ENCODE data around the gene TECPR1. TPM values are rescaled to one million over a fixed set of nuclear protein-coding genes. Genes with fewer than 3 reads are reported as not detected.

TECPR1 gene
- total and polyA plus RNA-seq, 2 of the 4 experiments (the other 2 are of a cell fraction): 11.5 to 14.7 TPM

DNA sequence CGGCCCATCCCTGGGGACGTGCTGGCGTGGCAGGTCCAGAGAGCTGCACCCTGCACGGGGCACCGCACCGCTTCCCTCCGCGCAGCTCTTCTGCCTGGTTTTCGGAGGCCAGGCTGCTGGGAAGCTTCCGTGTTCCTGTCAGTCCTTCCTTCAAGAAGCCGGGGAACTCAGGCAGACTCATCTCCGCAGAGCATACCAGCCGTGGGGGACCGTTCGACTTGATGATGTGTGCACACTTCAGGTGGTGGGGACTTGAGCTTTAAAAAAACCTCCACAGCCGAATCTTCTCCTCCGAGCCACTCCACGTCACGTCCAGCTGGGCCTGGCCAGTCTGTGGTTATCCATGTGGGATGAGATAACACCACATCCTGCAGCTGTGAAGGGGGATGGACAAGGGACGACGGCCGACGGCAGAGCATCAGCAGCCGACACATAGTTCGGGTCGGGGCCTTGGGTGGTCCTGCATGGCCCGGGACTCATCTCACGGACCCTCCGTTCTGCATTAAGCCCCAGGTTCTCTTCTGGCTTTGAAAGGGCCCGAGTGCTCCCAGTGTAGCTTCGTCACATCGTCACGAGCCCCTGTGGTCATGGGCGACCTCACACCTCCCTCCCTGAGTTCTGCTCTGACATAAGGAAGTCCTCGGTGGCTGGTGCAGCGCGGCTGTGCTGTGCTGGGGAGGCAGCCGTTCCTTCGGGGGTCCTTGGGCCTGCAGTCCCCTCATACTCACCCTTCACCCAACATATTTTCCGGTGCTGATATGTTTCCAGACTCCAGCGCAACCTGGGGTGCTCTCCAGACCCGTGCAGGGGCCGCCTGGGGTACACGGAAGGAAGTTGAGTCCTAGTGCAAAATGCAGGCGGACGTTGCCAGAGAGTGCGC lies 45.3 kb downstream of the TECPR1 start (continued):
- TF ChIP-seq FOS (IDR thresholded peaks at IDR 0.05; ENCODE audit: low read depth, low read length): no peak

DNA sequence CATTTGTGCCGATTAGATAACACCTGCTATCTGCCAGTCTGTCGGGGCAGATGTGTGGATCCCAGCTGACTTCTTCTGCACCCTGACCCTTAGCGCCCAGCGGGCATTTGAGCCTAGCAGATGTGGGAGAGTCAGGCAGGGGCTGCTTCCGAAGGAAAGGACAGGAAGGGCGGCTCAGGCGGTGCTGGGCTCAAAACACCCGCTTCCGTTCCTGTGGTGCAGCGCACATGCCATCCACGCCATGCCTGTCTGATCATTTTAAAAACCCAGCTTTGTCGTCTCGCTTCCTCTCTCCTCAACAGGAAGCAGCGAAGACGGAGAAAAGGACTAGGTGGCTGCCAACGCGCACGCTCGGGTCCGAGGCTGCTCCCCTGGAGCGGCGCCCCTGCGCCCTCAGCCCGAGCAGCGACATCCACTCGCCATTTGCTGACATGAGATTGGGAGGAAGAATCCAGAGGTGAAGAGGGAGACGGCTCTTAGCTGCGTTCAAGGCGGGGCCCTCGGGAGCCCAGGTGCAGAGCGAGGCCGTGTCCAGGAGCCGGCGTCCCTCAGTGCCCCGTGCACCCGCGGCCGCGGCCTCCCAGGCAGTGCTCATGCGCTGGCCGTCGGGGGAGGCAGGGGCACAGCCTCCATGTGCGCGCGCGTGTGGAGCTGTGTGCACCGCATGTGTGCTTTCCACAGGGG lies 46.7 kb downstream of the TECPR1 start:
- H3K4me1 ChIP-seq (ENCODE audit: control insufficient read depth, insufficient read depth, low read length): no peaks in the 10 kb centered on the region
- no peak overlapping the region for H2AK5ac ChIP-seq (ENCODE audit: low read depth, low read length)
- no peak overlapping the region for H2BK120ac ChIP-seq (ENCODE audit: low read depth, low read length)
- no peak overlapping the region for H2BK20ac ChIP-seq (ENCODE audit: low read depth, low read length)
- no peak overlapping the region for H3K9ac ChIP-seq (ENCODE audit: low read depth, low read length)
- no peaks in the 10 kb centered on the region for H3K9me3 ChIP-seq (ENCODE audit: control insufficient read depth, insufficient read depth, low read length)
- no peak overlapping the region for H3K4ac ChIP-seq (ENCODE audit: low read depth, low read length)
- intact Hi-C loops (cut with micrococcal nuclease) (no loop called here), dilution Hi-C loops (cut with HindIII; ENCODE audit: low sequenced_read_pairs, unreplicated experiment) (no loop called here), in situ Hi-C loops (cut with MboI; ENCODE audit: low sequenced_read_pairs) (no loop called here)
- ChIA-PET CTCF (no interaction called here), POLR2A (ENCODE audit: unreplicated experiment) (no interaction called here)
- peaks cover 2% of the 10 kb centered on the region in 2 experiments for H3K79me1 ChIP-seq (ENCODE audit: low read depth in 1 of 2, low read length in 2 of 2)
- no peak overlapping the region for H3K14ac ChIP-seq (replicated peaks; ENCODE audit: low read depth, low read length)
- H2AK9ac ChIP-seq (replicated peaks; ENCODE audit: low read depth, low read length, poor library complexity): no peak overlapping the region
- WGBS, 2 experiments (ENCODE audit: extremely low coverage in 2 of 2, insufficient read length in 1 of 2): 94% methylated on average over 23 of the region's 47 CpGs; no CpG with 5 or more reads in 1 of the 2 experiments
- no peak overlapping the region for H4K5ac ChIP-seq (ENCODE audit: low read depth, low read length)
- BruUV-seq (replicated peaks): no TSS peak
- peaks cover 2% of the 10 kb centered on the region; the same call in 1 of the 2 replicates for H3K9me1 ChIP-seq (ENCODE audit: insufficient read depth, low read length)
- no peak overlapping the region for H3K4me3 ChIP-seq (ENCODE audit: insufficient read depth, low read depth, low read length)
- no peak overlapping the region for H2BK5ac ChIP-seq (ENCODE audit: low read depth, low read length, poor library complexity, severe bottlenecking)
- H2AFZ ChIP-seq (replicated peaks; ENCODE audit: low read length, poor library complexity): no peak overlapping the region
- no peak overlapping the region for H4K8ac ChIP-seq (ENCODE audit: low read depth in 2 of 2, low read length in 2 of 2)
- ATAC-seq (ENCODE audit: low read depth) (no peak), DNase-seq (no peak)
- H3K4me2 ChIP-seq (ENCODE audit: low read depth, low read length): no peak overlapping the region
- no peaks in the 10 kb centered on the region for H4K20me1 ChIP-seq (ENCODE audit: insufficient read depth, low read length)
- H2BK15ac ChIP-seq (ENCODE audit: low read depth, low read length): no peak overlapping the region
- H4K91ac ChIP-seq (ENCODE audit: insufficient read depth, low read depth, low read length): no peak overlapping the region
- H3K18ac ChIP-seq (ENCODE audit: low read depth, low read length): no peak overlapping the region
- no peaks in the 10 kb centered on the region for H3K27me3 ChIP-seq (ENCODE audit: control insufficient read depth, insufficient read depth, low read length)
- H3K23ac ChIP-seq (ENCODE audit: low read depth, low read length): no peak overlapping the region
- H3K36me3 ChIP-seq (ENCODE audit: control insufficient read depth, insufficient read depth, low read length): peaks cover 16% of the 10 kb centered on the region
- H3K56ac ChIP-seq (ENCODE audit: extremely low read depth, insufficient read depth, low read length): no peak overlapping the region
- no peak overlapping the region for H3K27ac ChIP-seq (ENCODE audit: insufficient read depth, low read length)
- TF ChIP-seq MXI1 (IDR thresholded peaks at IDR 0.05; ENCODE audit: borderline replicate concordance, low read depth, low read length): no peak
- TF ChIP-seq, protein P1, sequence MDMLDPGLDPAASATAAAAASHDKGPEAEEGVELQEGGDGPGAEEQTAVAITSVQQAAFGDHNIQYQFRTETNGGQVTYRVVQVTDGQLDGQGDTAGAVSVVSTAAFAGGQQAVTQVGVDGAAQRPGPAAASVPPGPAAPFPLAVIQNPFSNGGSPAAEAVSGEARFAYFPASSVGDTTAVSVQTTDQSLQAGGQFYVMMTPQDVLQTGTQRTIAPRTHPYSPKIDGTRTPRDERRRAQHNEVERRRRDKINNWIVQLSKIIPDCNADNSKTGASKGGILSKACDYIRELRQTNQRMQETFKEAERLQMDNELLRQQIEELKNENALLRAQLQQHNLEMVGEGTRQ (IDR thresholded peaks at IDR 0.05; ENCODE audit: low read depth, low read length): no peak
- TF ChIP-seq, protein P2, sequence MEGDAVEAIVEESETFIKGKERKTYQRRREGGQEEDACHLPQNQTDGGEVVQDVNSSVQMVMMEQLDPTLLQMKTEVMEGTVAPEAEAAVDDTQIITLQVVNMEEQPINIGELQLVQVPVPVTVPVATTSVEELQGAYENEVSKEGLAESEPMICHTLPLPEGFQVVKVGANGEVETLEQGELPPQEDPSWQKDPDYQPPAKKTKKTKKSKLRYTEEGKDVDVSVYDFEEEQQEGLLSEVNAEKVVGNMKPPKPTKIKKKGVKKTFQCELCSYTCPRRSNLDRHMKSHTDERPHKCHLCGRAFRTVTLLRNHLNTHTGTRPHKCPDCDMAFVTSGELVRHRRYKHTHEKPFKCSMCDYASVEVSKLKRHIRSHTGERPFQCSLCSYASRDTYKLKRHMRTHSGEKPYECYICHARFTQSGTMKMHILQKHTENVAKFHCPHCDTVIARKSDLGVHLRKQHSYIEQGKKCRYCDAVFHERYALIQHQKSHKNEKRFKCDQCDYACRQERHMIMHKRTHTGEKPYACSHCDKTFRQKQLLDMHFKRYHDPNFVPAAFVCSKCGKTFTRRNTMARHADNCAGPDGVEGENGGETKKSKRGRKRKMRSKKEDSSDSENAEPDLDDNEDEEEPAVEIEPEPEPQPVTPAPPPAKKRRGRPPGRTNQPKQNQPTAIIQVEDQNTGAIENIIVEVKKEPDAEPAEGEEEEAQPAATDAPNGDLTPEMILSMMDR (conservative IDR thresholded peaks at IDR 0.05; ENCODE audit: low read depth, low read length): no peak
- no peak for TF ChIP-seq RAD21 (IDR thresholded peaks at IDR 0.05; ENCODE audit: low read length)
- TF ChIP-seq CEBPB (IDR thresholded peaks at IDR 0.05; ENCODE audit: low read depth, low read length): no peak
- TF ChIP-seq, protein P3, sequence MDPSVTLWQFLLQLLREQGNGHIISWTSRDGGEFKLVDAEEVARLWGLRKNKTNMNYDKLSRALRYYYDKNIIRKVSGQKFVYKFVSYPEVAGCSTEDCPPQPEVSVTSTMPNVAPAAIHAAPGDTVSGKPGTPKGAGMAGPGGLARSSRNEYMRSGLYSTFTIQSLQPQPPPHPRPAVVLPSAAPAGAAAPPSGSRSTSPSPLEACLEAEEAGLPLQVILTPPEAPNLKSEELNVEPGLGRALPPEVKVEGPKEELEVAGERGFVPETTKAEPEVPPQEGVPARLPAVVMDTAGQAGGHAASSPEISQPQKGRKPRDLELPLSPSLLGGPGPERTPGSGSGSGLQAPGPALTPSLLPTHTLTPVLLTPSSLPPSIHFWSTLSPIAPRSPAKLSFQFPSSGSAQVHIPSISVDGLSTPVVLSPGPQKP (IDR thresholded peaks at IDR 0.05; ENCODE audit: borderline replicate concordance, low read depth, low read length): no peak
- TF ChIP-seq MAZ (IDR thresholded peaks at IDR 0.05; ENCODE audit: borderline replicate concordance, low read depth, low read length): no peak
- no peak for TF ChIP-seq FOS (IDR thresholded peaks at IDR 0.05; ENCODE audit: low read depth, low read length)
- no peak for TF ChIP-seq CHD1 (IDR thresholded peaks at IDR 0.05; ENCODE audit: low read depth, low read length)
- no peak for TF ChIP-seq MAFK (IDR thresholded peaks at IDR 0.05; ENCODE audit: low read depth, low read length)
- no peak for TF ChIP-seq POLR2A (IDR thresholded peaks at IDR 0.05; ENCODE audit: low read depth, low read length)

All from IMR-90 (cell line).